Nephron progenitor cell (in vitro differentiated cells): Measurements from ENCODE around the gene MRTFA.

Experiments used
- DNase-seq: peaks from one replicate; pipeline ENCODE4 v3.0.0; 2021
- H3K27ac Mint-ChIP-seq: 2 replicates; pipeline ENCODE4 v1.8.0; 2021; ENCODE audit warnings: mild to moderate bottlenecking, moderate library complexity, mixed read lengths
- H3K27me3 Mint-ChIP-seq: 2 replicates; pipeline ENCODE4 v1.8.0; 2021; ENCODE audit warnings: mild to moderate bottlenecking, low read depth, mixed read lengths; ENCODE audit not compliant: poor library complexity
- H3K36me3 Mint-ChIP-seq: 2 replicates; pipeline ENCODE4 v1.8.0; 2021; ENCODE audit warnings: low read depth, mixed read lengths
- H3K4me1 Mint-ChIP-seq: 2 replicates; pipeline ENCODE4 v1.8.0; 2021; ENCODE audit warnings: mixed read lengths
- H3K4me3 Mint-ChIP-seq: 2 replicates; pipeline ENCODE4 v1.8.0; 2021; ENCODE audit warnings: mild to moderate bottlenecking, moderate library complexity, mixed read lengths
- H3K9me3 Mint-ChIP-seq: 2 replicates; pipeline ENCODE4 v1.8.0; 2021; ENCODE audit warnings: mild to moderate bottlenecking, moderate library complexity, mixed read lengths
- TF ChIP-seq, protein P1 (sequence below): fragments of 200-600 bp; sonication (generic); IDR thresholded peaks from 2 replicates; pipeline ENCODE4 v1.5.0; 2021; ENCODE audit warnings: antibody characterized with exemption

The MRTFA gene

DNA sequence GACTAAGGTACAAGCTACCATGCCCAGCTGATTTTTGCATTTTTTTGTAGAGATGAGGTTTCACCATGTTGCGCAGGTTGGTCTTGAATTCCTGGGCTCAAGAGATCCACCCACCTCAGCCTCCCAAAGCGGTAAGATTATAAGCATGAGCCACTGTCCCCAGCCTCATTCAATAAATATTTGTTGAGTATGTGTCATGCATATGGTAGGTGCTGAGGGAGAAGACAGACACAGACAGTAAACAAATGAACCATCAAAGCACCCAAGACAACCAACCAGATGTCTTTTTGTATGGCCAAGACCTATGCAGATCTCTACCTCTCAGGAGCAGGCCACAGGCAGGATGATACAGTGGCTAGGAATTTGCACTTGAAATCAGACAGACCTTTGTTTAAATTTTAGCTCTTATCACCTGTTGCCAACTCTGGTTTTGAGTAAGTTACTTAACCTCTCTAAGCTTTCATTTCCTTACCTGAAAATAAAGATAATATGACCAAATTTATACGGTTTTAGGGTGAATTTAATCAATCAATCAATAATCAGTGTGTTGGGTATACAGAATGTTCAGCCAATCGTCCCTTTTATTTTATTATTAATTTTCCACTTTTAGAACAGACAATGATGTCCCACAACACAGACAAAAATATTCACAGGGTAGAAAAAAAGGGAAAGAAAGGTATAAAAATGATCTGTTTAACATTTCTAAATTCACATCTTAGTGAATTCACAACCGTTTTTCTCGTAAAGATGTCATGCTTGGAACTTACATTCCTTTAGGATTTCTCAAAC, 137.9 kb downstream of the MRTFA start:
- no peak for DNase-seq
- H3K27ac Mint-ChIP-seq = no peak overlapping the region
- TF ChIP-seq, protein P1, sequence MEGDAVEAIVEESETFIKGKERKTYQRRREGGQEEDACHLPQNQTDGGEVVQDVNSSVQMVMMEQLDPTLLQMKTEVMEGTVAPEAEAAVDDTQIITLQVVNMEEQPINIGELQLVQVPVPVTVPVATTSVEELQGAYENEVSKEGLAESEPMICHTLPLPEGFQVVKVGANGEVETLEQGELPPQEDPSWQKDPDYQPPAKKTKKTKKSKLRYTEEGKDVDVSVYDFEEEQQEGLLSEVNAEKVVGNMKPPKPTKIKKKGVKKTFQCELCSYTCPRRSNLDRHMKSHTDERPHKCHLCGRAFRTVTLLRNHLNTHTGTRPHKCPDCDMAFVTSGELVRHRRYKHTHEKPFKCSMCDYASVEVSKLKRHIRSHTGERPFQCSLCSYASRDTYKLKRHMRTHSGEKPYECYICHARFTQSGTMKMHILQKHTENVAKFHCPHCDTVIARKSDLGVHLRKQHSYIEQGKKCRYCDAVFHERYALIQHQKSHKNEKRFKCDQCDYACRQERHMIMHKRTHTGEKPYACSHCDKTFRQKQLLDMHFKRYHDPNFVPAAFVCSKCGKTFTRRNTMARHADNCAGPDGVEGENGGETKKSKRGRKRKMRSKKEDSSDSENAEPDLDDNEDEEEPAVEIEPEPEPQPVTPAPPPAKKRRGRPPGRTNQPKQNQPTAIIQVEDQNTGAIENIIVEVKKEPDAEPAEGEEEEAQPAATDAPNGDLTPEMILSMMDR = no peak
- H3K9me3 Mint-ChIP-seq = peaks cover 21% of the 10 kb centered on the region
- H3K36me3 Mint-ChIP-seq = peaks cover 21% of the 10 kb centered on the region
- no peak overlapping the region for H3K4me3 Mint-ChIP-seq
- H3K4me1 Mint-ChIP-seq = peaks cover 8% of the 10 kb centered on the region
- H3K27me3 Mint-ChIP-seq = no peaks in the 10 kb centered on the region

DNA sequence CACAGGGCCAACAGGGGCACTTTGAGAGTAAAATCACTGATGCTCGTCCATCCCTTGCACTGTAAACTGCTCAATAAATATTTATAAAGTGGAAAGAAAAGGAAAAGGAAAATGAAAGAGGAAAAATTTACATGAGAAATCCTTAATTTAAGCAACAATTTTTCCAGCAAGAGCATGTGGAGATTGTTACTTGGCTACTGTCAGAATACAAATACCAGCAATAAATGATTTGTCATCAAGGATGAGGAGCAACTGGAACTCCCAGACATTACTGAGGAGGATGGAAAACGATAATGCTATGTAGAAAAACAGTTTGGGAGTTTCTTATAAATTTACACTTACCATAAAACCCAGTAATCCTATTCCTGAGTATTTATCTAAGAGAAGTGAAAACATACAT, 143.1 kb downstream of the MRTFA start:
- H3K27ac Mint-ChIP-seq = peak overlapping the region; percentile 22
- H3K4me1 Mint-ChIP-seq = peaks cover 20% of the 10 kb centered on the region
- no peaks in the 10 kb centered on the region for H3K27me3 Mint-ChIP-seq
- H3K36me3 Mint-ChIP-seq = peaks cover 11% of the 10 kb centered on the region
- TF ChIP-seq, protein P1 = no peak
- H3K9me3 Mint-ChIP-seq = peaks cover 3% of the 10 kb centered on the region
- DNase-seq = no peak
- no peak overlapping the region for H3K4me3 Mint-ChIP-seq

DNA sequence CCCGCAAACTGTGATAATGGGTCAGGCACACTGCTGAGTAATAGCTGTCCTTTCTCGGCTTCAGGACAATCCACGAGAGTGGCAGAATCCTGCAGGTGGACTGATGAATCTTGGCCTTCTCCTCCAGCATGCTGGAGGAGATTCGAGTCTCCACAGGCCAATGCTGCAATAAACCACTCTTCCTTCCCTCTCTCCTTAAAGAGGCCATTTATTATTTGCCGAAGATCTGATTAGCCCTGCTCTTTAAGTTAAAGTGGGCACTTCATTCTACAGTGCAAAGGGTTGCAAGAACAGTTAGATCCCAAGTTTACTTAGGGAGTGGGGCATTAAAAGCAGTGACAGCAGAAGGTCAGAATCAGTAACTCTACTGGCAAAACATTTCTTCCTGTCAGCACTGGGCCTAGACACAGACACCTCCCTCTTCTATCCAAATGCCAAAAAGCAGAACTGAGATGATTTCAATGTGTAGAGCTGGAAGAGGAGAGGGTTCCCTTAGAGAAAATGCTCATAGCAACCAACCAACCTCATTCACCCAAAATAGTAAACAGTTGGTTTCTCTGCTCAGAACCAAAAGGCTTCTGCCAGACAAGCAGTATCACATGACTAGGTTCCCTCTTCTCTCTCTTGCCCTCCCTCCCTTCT, 144.4 kb downstream of the MRTFA start:
- DNase-seq = no peak
- H3K27me3 Mint-ChIP-seq = no peaks in the 10 kb centered on the region
- peaks cover 3% of the 10 kb centered on the region for H3K9me3 Mint-ChIP-seq
- no peak overlapping the region for H3K4me3 Mint-ChIP-seq
- peak overlapping the region; percentile 80 for H3K27ac Mint-ChIP-seq
- TF ChIP-seq, protein P1 = no peak
- peaks cover 17% of the 10 kb centered on the region for H3K36me3 Mint-ChIP-seq
- H3K4me1 Mint-ChIP-seq = peaks cover 20% of the 10 kb centered on the region

DNA sequence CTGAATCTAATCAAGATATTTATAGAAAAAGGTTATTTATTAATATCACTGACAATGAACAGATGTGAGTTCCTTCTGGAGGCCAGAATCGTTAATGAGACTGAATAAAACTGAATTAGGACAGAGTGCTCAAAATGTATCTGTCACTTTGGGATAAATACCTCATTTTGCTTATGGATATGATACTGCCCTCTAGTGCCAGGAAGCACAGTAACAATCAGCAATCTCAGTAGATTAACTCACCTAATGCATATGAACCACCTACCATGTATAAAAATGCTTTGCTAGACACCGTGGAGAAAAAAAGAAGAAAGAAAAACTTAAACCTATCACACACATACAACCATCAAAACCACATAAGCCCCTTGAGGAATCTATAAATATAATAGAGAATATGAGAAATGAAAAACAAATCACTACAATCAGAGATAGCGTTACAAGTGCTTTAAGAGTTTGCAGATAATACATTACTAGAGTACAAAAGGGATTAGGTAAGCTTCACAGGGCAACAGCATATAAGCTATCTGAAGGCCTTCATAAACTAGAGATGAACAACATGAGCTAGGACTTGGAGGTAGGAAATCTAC, 148.8 kb downstream of the MRTFA start:
- Mint-ChIP-seq H3K27me3 (no peaks in the 10 kb centered on the region), H3K4me1 (peaks cover 29% of the 10 kb centered on the region), H3K9me3 (peaks cover 3% of the 10 kb centered on the region), H3K27ac (no peak overlapping the region), H3K36me3 (peaks cover 22% of the 10 kb centered on the region), H3K4me3 (no peak overlapping the region)
- no peak for DNase-seq
- TF ChIP-seq, protein P1 = peak; percentile 58

DNA sequence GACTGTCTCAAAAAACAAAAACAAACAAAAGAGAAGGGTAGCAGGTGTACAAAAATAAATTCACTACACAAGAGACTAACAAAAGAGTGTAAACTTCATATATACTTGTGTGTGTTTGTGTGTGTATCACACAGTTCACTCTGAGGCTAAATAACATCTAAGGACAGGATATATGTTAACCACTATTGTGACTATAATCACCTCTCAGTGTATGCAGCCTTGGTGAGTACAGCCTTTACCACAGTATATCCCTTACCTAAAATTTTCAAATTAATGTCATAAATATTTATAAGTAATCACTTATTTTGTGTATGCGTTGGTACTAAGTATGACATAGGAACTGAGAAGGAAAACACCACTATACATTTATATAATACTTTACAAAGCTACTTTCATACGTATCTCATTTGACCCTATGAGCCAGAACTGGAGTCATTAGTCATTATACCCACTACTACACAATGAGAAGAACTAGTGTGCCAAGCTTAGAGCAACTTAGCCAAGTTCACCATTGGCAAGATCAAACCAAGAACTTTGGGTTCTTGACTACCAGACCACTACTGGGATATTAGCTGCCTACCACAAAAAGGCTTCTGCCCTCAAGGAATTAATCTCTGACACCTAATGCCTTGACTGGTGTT, 149.4 kb downstream of the MRTFA start:
- H3K4me3 Mint-ChIP-seq = no peak overlapping the region
- H3K9me3 Mint-ChIP-seq = peaks cover 3% of the 10 kb centered on the region
- peaks cover 28% of the 10 kb centered on the region for H3K36me3 Mint-ChIP-seq
- no peaks in the 10 kb centered on the region for H3K27me3 Mint-ChIP-seq
- DNase-seq = no peak
- TF ChIP-seq, protein P1 = no peak
- no peak overlapping the region for H3K27ac Mint-ChIP-seq
- peaks cover 23% of the 10 kb centered on the region for H3K4me1 Mint-ChIP-seq
